GM10266 (cell line): Measurements from ENCODE around the gene SLC17A6.

Source experiments
- DNase-seq: peaks from one replicate; pipeline ENCODE4 v3.0.0; 2012; ENCODE audit errors: extremely low spot score
- TF ChIP-seq, protein P1 (sequence below): IDR thresholded peaks from 2 replicates; pipeline ENCODE4 v1.5.1; 2012; ENCODE audit warnings: mild to moderate bottlenecking, low read depth; ENCODE audit not compliant: control insufficient read depth, insufficient read depth; ENCODE audit errors: missing control alignments

SLC17A6 gene

DNA sequence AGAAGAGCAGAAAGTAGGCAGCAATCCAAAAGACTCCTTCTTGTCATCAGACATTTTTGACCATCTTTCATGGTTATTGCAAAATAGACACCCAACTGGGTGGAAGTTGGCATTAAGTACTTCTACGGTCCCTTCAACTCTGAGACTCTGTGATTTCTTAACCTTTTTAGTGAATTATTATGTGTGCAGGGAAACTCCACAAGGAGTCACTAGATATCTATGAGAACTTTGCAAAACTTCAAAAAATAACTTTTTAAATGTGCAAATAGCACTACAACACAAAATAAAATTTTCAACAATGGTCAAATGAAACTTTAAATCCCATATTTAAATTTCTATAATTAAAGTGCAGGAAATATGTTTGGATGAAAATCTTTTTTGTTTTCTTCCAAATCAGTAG lies 88.7 kb downstream of the SLC17A6 start:
- TF ChIP-seq, protein P1, sequence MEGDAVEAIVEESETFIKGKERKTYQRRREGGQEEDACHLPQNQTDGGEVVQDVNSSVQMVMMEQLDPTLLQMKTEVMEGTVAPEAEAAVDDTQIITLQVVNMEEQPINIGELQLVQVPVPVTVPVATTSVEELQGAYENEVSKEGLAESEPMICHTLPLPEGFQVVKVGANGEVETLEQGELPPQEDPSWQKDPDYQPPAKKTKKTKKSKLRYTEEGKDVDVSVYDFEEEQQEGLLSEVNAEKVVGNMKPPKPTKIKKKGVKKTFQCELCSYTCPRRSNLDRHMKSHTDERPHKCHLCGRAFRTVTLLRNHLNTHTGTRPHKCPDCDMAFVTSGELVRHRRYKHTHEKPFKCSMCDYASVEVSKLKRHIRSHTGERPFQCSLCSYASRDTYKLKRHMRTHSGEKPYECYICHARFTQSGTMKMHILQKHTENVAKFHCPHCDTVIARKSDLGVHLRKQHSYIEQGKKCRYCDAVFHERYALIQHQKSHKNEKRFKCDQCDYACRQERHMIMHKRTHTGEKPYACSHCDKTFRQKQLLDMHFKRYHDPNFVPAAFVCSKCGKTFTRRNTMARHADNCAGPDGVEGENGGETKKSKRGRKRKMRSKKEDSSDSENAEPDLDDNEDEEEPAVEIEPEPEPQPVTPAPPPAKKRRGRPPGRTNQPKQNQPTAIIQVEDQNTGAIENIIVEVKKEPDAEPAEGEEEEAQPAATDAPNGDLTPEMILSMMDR = no peak
- DNase-seq = no peak
